HG03460 (cell line): ENCODE results near the gene SLC35F5.
"Not testable (repeated sequence)": the region's sequence is repeated elsewhere in the genome, so short reads cannot be mapped to it uniquely, and the experiment has no call there.

Source experiments
- ATAC-seq: cut with Tn5 transposase; IDR thresholded peaks from one replicate; pipeline ENCODE4 v1.9.1; 2021; ENCODE audit not compliant: unreplicated experiment

The SLC35F5 gene

DNA sequence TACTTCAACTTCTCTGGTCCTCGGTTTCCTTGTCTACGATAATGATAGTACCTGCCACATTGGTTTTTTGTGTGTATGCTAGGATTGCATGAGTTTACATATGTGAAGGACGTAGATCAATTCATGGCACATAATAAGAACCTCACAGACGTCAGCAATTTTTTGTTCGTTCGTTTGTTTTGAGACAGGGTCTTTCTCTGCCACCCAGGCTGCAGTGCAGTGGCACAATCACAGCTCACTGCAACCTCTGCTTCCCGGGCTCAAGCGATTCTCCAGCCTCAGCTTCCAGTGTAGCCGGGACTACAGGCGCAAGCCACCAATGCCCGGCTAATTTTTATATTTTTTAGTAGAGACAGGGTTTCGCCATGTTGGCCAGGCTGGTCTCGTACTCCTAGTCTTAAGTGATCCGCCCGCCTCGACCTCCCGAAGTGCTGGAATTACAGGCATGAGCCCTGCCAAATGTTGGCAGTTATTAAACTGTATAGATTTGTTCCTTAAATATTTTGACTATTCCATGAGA, 756 bp upstream of the SLC35F5 start:
- ATAC-seq: no peak

DNA sequence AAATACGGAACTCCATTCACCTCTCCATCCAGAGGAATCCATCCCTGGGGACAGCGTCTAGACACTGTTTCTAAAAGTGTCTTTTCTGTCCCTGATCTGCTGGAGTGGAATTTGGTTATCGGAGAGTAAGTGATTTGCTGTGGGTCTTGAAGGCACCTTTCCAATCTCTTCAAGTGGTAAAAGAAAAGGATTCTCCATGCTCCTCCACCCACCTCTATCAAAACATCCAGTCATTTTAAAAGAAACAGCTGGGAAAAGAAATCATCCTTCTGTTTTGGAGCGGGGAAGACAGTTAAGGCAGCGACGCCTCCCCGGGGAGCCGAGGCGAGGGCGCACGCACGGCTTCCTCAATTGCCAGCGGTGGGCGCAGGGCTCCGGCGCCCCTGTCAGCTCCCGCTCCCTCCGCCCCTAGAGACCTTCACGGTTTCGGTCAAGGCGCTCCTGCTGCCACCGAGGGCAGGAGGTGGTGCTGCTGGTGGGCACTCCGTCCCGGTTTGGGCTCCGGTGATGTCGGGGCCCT, 547 bp downstream of the SLC35F5 start:
- ATAC-seq: peak; percentile 41

DNA sequence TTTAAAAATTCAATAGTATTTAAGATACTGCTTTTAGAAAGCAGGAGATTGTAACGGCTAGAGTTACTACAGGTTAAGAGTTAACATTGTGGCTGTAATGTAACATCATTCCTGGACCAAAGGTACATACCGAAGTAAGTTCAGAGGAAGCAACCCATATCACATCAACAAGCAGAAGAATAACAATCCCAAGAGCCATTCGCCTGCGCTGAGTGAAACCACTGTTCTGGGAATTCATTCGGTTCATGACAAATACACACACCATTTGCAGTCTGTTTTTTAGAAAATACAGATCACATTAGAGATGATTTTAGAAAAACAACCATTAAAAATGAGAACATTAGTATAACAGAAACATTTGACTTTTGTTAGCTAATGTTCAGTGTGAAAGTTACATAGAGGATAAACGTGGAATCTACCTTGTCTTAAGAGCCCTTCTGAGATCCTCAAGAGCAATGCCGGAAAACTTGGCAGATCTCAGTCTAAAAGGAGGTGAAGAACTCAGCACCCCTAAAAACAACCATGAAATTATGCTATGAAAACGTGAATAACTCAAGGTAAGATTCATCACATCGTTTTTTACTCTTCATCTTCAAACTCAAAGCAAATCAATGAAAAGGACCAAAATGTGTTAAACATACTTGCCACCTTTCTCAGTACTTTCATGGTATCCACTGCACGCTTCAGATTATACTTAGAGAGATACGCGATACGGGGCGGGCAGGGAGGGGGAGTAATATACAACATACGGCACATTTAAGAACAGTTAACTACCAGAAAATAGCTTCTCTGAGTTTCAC, 1.2 kb downstream of the SLC35F5 start:
- ATAC-seq: no peak

DNA sequence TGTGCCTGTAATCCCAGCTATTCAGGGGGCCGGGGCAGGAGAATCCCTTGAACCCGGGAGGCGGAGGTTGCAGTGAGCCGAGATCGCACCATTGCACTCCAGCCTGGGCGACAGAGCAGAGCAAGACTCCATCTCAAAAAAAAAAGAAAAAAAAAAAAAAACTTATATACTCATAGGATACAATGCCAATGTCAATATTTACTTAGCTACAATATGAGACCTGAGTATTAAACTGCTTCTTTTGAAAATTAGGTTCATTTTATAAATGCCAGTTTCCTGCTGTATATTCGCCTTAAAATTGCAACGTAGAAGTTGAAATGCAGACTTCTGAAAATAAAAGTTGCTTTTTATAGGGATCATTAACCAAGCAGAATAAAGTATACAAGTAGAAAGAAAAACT, 2.3 kb downstream of the SLC35F5 start:
- no peak for ATAC-seq

DNA sequence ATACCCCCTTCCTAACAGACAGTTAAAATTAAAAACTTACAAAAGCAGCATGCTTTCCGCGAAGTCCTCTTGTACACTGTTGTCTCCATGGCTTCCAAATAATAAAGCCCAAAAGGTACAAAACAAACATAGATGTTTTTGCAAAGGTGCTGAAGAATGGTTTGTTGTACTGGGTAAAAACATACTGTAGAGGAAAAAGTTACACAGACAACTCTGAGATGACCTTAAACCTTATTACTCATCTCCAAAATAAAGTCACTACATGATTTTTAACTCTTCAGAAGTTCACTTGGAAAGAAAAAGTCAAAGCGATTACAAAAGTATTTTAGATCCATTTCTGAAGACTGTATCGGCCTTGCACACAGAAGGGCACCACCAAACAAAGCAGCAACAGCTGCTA, 6.1 kb downstream of the SLC35F5 start:
- no peak for ATAC-seq

DNA sequence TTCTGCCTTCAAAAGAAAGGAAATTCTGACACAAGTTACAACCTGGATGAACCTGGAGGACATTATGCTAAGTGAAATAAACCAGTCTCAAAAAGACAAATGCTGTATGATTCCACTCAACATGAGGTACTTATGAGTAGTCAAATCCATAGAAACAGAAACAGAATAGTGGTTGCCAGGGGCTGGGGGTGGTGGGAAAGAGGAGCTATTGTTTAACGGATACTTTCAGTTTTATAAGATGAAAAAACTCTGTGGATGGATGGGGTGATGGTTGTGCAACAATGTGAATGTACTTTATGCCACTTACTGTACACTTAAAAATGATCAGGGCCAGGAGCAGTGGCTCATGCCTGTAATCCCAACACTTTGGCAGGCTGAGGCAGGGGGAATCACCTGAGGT, 15.4 kb downstream of the SLC35F5 start:
- ATAC-seq: no peak

DNA sequence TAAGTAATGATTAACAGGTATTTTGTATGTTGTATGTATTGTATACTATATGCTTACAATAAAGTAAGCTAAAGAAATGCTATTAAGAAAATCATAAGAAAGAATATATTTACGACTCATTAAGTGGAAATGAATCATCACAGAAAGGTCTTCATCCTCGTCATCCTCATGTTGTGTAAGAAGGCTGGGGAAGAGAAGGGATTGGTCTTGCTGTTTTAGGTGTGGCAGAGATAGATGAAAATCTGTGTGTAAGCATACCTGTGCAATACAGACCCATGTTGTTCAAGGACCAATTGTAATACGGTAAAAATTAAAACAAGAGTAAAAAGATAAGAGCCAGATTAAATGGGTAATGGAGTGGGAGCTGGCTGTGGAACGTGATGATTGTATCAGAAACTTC, 16.6 kb downstream of the SLC35F5 start:
- ATAC-seq: no peak

DNA sequence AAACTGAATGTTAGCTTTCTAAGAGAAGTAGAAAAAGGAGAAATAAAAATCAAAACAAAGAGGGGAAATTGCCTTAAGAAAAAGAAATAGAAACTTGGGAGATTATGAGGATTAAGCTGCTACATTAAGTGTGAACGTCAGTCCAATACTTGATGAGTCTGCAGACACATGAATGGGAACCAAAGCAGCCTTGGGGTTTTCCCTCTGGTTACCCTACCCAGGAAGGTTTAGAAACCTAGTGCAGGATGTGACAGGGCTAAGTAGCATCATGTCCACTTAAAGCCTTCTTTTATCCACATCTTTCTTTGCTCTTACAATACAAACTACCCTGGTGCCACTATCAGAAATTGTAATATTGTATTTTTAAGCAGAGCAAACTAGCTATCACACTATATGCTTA, 22.3 kb downstream of the SLC35F5 start:
- peak; percentile 85 for ATAC-seq

DNA sequence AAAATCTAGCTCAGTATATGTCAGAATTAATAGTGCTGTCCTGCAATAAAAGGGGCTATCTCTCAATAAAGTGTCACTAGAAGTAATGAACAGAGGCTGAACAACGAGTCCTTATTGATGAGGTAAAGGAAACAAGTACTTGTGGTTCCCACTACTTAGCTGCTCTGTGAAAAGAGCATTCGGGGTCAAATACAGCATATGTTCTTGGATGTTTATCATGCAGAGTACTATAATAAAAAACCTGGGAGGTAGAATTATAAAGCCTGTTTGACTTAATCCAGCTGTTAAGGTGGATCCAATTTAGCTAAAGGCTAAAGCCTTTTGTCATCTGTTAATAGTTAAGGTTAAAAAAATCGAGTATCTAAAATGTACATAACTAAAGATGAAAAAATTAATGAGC, 32.4 kb downstream of the SLC35F5 start:
- no peak for ATAC-seq

DNA sequence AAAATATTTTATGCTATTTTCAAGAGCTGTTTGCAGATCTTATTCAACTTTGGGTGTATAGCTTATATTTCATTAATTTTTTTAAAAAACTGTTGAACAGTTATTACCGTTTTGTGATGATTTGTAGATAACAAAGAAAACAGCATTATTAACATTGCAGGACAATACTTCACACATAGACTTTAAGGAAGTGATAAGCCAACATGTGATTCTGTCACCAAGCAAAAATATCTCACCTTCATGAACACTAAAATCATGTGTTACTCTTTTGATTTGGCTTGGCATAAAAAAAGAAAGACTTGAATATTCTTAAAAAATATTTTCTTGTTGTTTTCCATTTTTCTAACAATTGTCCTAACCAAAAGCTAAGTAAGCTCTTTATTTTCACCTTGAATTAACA, 33.0 kb downstream of the SLC35F5 start:
- no peak for ATAC-seq

DNA sequence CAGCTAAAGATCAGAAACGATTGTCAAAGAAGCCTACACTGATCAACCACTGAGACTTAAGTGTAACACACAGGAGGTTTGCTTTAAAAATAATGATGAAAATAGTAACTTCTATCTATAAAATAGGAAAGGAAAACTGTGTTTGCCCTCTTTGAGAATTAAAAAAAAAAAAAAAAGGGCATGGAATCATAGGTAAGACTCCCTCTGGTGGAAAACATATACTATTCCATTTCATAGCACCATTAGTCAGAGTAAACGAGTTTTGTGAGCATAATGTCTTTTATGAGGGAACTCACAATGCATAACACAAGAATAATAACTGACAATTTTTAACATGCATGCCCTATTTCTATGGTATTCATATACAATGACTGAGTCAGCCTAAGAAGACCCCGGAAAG, 36.3 kb downstream of the SLC35F5 start:
- ATAC-seq: no peak

DNA sequence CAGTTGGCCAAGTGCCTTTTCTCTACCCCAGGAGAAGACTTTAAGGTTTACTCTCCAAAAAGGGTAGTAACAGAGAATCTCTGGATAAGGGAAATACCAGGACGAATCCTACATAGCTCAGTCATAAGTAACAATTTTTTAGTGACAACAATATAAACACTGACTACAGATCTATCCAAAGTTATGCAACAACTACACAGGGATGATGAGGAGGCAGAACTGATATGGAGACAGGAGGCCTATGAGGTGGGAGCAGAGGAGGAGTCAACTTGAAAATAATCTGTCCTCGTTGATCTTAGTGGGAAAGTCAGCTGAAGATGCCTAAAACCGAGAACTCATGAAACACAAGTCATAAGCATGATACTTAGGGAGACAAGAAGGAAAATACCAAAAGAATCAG, 40.2 kb downstream of the SLC35F5 start:
- no peak for ATAC-seq

DNA sequence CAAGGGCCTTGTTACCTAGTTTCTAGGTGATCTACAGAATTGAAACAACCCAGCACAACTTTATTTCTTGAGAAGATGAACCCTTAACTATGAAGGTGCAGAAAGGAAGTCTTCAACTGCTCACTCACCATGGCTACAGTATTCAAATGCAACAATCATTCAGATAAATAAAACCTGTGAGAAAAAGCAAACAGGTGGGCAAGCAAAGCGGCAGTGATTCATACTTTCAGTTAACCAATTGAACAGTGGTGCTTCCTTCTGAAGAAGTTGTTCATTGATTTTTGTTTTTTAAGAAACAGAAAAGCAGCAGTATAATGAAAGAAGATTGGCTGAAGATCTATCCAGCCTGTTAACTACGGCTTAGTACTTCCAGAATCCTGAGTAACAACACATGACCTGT, 43.5 kb downstream of the SLC35F5 start:
- no peak for ATAC-seq

DNA sequence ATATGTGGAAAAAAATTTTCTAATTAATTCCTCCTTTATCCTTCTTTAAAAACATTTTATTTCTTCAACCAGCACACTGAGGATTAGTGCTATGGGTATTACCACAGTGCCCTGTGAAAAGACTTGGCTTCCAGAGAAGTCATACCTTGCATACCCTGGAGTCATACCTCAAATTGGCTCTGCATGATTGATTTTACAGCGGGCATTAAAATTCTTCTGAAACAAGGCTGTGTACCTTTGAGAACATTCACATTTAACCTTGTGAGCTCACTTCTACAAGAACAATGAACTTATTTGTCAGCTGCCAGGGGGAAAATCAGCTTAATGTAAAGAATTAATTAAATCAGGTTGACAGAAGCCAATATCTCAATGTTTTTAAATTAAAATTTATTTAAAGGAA, 44.6 kb downstream of the SLC35F5 start:
- no peak for ATAC-seq

DNA sequence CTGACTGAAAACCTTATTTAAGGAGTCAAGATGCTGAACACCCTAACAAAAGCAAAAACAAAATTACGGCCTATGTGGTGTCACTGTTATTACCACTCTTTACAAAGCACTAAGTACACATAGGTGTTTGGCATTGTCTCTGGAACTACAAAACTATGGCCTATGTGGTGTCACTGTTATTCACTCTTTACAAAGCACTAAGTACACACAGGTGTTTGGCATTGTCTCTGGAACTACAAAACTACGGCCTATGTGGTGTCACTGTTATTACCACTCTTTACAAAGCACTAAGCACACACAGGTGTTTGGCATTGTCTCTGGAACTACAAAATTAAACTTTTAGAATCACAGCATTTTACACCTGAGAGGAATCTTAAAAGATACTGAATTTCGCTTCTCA, 47.4 kb downstream of the SLC35F5 start:
- ATAC-seq: no peak

DNA sequence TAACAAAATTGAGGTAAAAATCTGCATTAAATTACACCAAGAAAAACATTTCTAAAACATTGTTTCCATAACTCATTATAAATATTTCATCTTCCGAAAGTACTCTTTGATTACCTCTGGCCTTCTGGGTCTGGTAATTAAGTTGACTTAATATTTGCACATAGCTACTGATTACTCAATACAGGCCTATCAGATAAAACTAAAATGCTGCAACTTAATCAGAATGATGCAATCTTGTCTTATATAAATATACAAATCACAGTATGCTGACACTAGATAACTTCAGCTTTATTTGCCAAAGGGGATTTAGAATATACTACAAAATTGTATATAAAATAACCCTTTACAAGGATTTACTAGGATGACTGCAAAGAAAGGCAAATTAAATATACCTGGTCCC, 49.3 kb downstream of the SLC35F5 start:
- ATAC-seq: no peak

DNA sequence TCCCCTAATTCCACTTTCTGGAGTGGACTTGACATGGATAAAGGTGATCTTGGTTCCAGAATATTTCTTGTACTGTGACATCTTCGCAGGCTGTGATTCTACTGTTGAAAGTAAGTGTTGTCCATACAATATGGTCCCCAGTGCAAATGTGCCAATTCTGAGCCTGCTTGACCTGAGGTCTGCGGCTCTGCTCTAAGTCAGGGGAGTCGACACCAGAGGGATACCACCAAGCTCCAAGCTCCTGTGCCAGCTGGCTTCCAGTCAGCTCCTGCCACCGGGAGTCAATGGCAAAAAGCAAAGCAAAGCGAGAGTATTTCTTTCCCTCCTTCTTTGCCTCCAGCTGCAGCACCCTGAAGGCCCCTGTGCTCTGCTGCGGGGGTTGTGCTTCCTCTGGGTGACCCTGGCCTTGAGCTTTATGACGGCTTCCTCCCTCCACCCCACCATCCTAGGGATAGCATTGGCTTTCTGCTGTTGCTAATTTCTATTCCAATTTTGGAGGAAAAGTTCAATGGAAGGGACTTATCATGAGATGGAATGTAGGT, 50.4 kb downstream of the SLC35F5 start:
- no peak for ATAC-seq

DNA sequence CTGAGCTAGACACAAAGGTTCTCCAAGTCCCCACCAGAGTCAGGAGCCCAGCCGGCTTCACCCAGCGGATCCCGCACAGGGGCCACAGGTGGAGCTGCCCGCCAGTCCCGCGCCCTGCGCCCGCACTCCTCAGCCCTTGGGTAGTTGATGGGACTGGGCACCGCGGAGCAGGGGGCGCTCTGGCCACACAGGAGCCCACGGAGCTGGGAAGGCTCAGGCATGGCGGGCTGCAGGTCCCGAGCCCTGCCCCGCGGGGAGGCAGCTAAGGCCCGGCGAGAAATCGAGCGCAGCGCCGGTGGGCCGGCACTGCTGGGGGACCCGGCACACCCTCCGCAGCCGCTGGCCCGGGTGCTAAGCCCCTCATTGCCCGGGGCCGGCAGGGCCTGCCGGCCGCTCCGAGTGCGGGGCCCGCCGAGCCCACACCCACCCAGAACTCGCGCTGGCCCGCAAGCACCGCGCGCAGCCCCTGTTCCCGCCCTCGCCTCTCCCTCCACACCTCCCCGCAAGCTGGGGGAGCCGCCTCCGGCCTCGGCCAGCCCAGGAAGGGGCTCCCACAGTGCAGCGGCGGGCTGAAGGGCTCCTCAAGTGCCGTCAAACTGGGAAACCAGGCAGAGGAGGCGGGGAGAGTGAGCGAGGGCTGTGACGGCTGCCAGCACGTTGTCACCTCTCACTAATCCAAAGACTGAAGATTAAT, 52.0 kb downstream of the SLC35F5 start:
- ATAC-seq: not testable (repeated sequence)

DNA sequence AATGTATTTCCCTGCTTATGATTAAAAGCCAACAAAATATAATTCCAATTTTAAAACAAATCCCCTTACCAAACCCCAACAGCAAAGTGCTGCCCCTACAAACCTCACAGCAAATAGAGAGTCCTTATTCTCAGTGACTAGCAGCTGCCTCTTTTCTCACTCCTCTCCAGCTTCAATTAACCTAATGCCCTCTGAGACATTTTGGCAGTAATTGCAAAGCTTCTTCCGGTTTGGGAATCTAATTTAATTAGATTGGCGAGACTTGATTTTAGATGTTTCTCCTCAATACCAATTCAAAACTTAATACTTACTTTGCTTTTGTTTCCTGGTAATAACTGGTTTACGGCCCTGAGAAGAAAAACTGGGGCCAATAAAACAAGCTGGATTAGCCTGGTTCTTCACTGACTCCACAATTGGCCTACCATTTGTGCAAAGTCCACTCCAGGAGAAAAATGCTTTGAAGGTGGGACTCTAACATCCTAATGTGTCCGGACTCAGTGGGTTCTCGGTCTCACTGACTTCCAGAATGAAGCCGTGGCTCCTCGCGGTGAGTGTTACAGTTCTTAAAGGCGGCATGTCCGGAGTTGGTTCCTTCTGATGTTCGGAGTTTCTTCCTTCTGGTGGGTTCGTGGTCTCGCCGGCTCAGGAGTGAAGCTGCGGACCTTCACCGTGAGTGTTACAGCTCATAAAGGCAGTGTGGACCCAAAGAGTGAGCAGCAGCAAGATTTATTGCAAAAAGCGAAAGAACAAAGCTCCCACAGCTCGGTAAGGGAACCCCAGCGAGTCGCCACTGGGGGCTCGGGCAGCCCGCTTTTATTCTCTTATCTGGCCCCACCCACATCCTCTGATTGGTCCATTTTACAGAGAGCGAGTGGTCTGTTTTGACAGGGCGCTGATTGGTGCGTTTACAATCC, 52.8 kb downstream of the SLC35F5 start:
- no peak for ATAC-seq

DNA sequence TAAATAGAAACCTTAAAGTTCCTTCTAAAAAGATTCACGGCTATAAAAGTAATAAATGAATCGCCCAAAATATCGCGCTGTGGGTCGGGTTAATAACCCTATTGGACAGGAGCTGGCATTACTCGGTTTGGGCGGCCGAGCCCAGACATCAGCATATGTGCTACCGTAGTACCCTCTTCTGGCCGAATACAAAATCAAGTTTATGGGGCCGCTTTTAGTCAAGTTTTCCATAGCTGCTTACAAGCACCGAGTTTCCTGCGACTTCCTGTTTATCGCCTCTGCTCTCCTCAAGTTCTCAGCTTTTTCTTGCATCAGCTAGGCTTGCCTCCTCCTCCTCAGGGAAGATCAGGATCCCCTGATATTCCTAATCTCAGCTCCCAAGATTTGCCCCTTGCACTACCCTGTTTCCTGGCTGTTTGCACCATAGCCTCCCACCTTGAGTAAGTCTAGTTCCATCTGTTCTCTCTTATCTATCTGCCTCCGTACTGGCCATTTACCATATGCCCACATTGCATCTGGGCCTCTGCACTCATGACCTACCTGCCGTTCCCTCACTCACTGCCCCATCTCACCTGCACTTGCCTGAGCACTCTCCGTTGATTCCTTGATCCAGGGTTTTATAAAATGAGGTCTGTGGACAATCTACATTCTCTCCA, 56.1 kb downstream of the SLC35F5 start:
- peak; percentile 73 for ATAC-seq
